ENCODE results near the gene NPB. TPM values are rescaled to one million over a fixed set of nuclear protein-coding genes. Genes with fewer than 3 reads are reported as not detected.

NPB gene
- total RNA-seq (1 to 10 TPM in 1 of 9 donors, under 1 TPM in 7, not detected in 1; 0.13 to 1.2 (median 0.50) TPM), polyA plus RNA-seq (under 1 TPM; 0.29 to 0.61 TPM)
- long read RNA-seq, donor 1 = 0 reads
- long read RNA-seq, donor 2 = 0 reads
- long read RNA-seq, donor 3 = 0 reads

DNA sequence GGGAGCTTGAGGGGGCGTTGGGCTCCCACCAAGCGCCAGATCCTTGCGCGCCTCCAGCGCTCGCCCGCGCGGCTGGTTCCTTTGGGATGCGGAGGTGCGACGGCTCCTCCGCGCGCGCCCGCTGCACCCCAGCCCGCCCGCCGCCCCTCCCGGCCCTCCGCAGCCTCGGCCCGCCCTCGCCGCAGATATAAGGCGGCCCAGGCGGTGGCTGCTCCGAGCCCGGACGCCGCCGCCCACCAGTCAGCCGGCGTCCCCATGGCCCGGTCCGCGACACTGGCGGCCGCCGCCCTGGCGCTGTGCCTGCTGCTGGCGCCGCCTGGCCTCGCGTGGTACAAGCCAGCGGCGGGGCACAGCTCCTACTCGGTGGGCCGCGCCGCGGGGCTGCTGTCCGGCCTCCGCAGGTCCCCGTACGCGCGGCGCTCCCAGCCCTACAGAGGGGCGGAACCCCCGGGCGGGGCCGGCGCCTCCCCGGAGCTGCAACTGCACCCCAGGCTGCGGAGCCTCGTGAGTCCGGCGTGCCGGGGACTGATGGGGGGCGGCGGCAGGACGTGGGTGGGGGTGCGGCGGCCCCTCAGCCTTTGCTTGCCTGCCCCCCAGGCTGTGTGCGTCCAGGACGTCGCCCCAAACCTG lies at the start of gene NPB:
Gene NPB (plus strand): TSS at position 216 of the 630 bp plus-strand sequence. CDS start 40 bp downstream, at position 256.
- TF ChIP-seq, protein P1, sequence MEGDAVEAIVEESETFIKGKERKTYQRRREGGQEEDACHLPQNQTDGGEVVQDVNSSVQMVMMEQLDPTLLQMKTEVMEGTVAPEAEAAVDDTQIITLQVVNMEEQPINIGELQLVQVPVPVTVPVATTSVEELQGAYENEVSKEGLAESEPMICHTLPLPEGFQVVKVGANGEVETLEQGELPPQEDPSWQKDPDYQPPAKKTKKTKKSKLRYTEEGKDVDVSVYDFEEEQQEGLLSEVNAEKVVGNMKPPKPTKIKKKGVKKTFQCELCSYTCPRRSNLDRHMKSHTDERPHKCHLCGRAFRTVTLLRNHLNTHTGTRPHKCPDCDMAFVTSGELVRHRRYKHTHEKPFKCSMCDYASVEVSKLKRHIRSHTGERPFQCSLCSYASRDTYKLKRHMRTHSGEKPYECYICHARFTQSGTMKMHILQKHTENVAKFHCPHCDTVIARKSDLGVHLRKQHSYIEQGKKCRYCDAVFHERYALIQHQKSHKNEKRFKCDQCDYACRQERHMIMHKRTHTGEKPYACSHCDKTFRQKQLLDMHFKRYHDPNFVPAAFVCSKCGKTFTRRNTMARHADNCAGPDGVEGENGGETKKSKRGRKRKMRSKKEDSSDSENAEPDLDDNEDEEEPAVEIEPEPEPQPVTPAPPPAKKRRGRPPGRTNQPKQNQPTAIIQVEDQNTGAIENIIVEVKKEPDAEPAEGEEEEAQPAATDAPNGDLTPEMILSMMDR (IDR thresholded peaks at IDR 0.05) = no peak
- TF ChIP-seq POLR2A (IDR thresholded peaks at IDR 0.05) = no peak
- H3K4me3 ChIP-seq = peak within 1 kb of the TSS in 10 of 12 donors; percentile 23 to 49 (median 42)

DNA sequence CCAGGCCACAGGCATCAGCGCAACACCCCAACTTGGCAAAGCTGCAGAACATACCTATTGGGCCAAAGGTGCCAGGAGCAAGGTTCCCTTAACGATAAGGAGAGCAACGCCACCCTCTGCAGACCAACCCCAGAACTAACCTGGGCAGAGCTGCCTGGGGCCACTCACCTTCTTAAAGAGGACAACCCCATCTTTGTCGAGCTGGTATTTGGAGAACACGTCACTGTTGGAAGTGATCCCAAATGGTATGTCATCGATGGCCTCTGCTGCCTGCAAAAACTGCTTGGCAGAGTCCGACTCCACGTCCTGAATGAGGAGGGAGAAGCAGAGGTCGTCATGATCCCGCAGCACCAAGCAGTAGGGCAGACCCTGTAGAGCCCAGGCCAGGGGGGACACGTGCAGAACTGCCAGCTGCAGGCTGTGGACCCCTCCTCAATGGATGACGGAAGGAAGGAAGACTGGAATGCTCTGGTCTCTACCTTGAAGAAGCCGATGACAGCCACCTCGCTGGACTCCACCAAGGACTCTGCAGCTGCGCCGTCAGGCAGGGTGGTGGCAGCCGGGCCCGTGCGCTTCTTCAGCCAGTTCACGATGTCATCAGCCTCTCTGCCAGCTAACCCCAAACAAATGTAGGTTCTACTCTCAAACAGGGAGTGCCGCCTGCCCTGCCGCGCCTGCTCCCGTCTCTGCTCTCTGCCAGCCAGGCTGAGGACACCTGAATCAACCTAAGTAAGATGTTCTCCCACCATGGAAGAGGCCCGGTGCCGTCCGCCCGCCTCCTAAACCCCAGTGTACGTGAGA lies 46.9 kb upstream of the NPB start:
- H3K4me1 ChIP-seq = peaks cover 11 to 40% (median 27%) of the 10 kb centered on the region in 12 donors

More for the DNA sequence above, at the start of gene NPB:
- DNase-seq (peak in 2 of 5 donors; percentile 30 to 66), ATAC-seq (peak in 3 of 4 donors; percentile 38 to 75 (median 55))
- H3K36me3 ChIP-seq = peaks cover 0 to 62% (median 34%) of the 10 kb centered on the region in 9 donors
- WGBS, 4 donors = 1 to 2% methylated on average over 79 of the region's 79 CpGs; no CpG with 5 or more reads in 2 of the 4 donors
- peaks cover 0 to 19% (median 0%) of the 10 kb centered on the region in 9 donors for H3K27me3 ChIP-seq
- H3K4me1 ChIP-seq = peaks cover 0 to 15% (median 7%) of the 10 kb centered on the region in 12 donors
- intact Hi-C loops (cut with DNase I) = no loop called here
- peak within 1 kb of the TSS in 1 of 12 donors; percentile 25 for H3K27ac ChIP-seq
- no peaks in the 10 kb centered on the region for H3K9me3 ChIP-seq

DNA sequence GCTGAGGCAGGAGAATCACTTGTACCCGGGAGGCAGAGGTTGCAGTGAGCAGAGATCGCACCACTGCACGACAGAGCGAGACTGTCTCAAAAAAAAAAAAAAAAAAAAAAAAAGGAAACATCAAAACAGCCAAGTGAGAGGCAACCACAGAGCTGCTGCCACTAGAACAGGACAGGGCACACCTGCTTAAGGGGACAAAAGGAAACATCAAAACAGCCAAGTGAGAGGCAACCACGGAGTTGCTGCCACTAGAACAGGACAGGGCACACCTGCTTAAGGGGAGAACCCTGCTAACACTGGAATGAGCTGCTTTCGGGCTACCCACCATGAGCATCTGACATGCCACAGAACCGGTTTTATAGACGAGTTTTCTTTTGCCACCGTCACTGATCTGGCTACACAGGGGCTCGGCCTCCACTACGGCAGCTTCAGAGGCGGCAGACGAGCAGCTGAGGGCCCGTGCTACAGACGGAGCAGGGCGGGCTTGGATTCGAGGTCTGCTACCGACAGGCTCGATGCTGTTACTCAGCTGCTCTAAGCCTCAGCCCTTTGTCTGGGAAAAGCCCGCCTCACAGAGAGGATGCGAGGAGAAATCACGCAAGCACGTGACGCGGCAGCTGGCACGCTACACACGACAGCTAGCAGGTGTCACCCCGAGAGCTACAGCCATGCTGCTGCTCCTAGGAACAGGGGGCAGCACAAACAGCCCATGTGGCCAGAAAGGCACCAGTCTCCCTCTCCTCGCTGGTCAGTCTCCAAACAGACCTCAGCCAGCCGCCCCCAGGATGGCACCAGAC lies 43.7 kb upstream of the NPB start:
- WGBS, 4 donors = 79 to 89% (median 86%) methylated on average over 15 to 30 of the region's 30 CpGs
- H3K27ac ChIP-seq = no peak overlapping the region
- peaks cover 0 to 66% (median 50%) of the 10 kb centered on the region in 9 donors for H3K36me3 ChIP-seq
- no peaks in the 10 kb centered on the region for H3K27me3 ChIP-seq
- DNase-seq (no peak), ATAC-seq (no peak)
- peak overlapping the region in 8 of 12 donors; percentile 81 to 99 (median 91) for H3K4me3 ChIP-seq
- no peaks in the 10 kb centered on the region for H3K9me3 ChIP-seq
- intact Hi-C loops (cut with DNase I) = loop anchor here in 1 of 10 donors (5.0 kb wide), 1 partner anchor 36 kb away; no protein-coding TSS in a partner anchor
- H3K4me1 ChIP-seq = peaks cover 11 to 59% (median 44%) of the 10 kb centered on the region in 12 donors
- no peak for TF ChIP-seq POLR2A (IDR thresholded peaks at IDR 0.05)
- TF ChIP-seq, protein P1 (IDR thresholded peaks at IDR 0.05) = no peak

More for the DNA sequence above, 46.9 kb upstream of the NPB start:
- H3K27me3 ChIP-seq = no peaks in the 10 kb centered on the region
- peak overlapping the region in 3 of 12 donors; percentile 2 to 22 (median 13) for H3K27ac ChIP-seq
- peaks cover 0 to 89% (median 81%) of the 10 kb centered on the region in 9 donors for H3K36me3 ChIP-seq
- 71 to 72% (median 71%) methylated on average over 26 to 29 of the region's 29 CpGs for WGBS, 4 donors
- TF ChIP-seq, protein P1 (IDR thresholded peaks at IDR 0.05) = no peak
- TF ChIP-seq POLR2A (IDR thresholded peaks at IDR 0.05) = no peak
- H3K4me3 ChIP-seq = no peak overlapping the region
- intact Hi-C loops (cut with DNase I) = loop anchor here in 1 of 10 donors (5.0 kb wide), 1 partner anchor 33 kb away; no protein-coding TSS in a partner anchor
- DNase-seq = no peak
- ATAC-seq = peak; percentile 17 to 58 (median 27)
- no peaks in the 10 kb centered on the region for H3K9me3 ChIP-seq

All from heart left ventricle (tissue), 16 donors.